GM21360 (cell line): ENCODE results near the gene TOR3A.

Source experiments
- ATAC-seq: cut with Tn5 transposase; IDR thresholded peaks from one replicate; pipeline ENCODE4 v1.9.1; 2021; ENCODE audit warnings: mild to moderate bottlenecking, moderate library complexity; ENCODE audit not compliant: unreplicated experiment

Gene TOR3A

DNA sequence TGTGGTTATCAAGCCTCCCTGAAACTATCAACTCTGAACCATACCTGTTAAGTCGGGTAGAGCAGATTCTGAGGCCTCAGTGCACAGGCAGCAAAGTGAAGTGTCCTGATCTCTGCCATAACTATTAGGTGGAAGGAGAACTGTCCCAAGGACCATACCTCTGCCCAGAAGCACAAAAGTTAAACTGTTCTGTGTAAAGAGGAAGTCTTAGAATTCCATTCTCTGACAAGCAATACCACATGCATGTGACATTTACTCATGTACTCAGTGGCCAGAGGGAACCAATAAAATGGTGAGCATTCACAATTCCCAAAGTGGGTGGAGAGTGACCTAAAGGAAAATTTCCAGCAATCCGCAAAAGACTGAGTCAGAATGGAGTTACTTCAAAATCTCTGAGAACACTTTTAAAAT is 61.0 kb downstream of the TOR3A start:
- no peak for ATAC-seq

DNA sequence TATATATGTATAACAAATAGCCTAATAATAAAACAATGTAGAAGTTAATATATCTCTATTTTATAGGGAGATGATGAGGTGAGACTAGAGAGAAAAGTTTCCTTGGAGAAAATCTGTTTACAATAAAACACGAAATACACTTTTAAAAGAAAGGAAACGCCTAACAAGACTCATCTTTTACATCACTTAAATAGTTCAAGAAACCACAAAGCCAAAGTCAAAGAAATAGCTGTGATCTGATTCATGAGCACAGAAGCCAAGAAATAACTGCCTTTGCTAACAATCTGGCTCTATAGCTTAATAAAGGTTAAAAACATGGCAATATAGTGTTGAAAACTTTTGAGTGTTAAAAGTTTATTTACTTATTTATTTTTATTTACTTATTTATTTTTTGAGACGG is 61.5 kb downstream of the TOR3A start:
- ATAC-seq, result no peak

DNA sequence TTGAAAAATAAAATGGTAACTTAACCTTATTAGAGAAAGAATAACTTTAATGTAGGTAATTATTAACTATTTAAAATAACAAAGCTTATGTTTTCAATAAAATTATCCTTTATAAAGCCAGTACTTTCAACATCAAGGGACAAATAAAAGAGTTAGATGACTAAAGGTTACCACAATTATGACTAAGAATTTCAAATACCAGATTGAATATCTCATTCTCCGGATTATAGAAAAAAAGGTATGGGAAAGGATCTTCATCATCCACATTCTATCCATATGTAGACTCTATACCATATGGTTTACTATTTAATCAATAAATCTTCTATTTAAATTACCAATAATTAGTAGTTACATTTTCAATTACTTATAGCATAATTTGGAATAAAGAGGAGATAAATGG is 62.8 kb downstream of the TOR3A start:
- ATAC-seq, result no peak

DNA sequence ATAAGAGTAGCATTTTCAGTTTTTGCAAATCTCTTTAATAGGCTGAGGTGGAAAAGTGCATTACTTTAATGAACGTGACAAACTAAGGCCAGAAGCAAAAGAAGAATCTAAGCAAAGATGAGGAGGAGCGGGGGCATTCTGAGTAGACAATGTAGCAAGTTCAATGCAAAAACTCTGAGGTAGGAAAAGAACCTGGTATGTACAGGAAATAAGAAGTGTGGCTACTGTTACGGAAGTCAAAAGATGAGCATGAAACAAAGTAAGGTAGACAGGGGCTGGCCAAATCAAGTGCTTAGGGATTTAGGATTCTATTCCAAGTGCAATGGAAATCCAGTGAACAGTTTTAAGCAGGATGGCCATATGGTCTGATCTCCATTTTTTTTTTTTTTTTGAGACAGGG is 63.7 kb downstream of the TOR3A start:
- ATAC-seq, result no peak
